Liver (tissue), 9 donors: ENCODE results near the gene PRR23E. TPM values are rescaled to one million over a fixed set of nuclear protein-coding genes. Genes with fewer than 3 reads are reported as not detected.

ENCODE experiments used
- DNase-seq: peaks from one replicate; pipeline ENCODE4 v3.0.0-alpha.2; 2017; ENCODE audit warnings: low spot score
- H3K27ac ChIP-seq, 2 donors: one replicate each; pipeline ENCODE4 v1.7.0; 2013; ENCODE audit warnings: inconsistent platforms in 2 of 2, low read length in 2 of 2, control low read depth in 1 of 2, low read depth in 1 of 2, mild to moderate bottlenecking in 1 of 2
- H3K27me3 ChIP-seq, 4 donors: one replicate each; pipeline versions ENCODE4 v1.6.1 to v1.7.0; 2013; ENCODE audit warnings: low read length in 3 of 4, inconsistent platforms in 1 of 4, mild to moderate bottlenecking in 1 of 4, moderate library complexity in 1 of 4; ENCODE audit not compliant: control insufficient read depth in 4 of 4, insufficient read depth in 4 of 4
- H3K36me3 ChIP-seq, 4 donors: one replicate each; pipeline versions ENCODE4 v1.6.1 to v1.7.0; 2013; ENCODE audit warnings: low read length in 3 of 4, mild to moderate bottlenecking in 3 of 4, low read depth in 1 of 4, moderate library complexity in 1 of 4; ENCODE audit not compliant: control insufficient read depth in 4 of 4, insufficient read depth in 3 of 4
- H3K4me1 ChIP-seq, 4 donors: one replicate each; pipeline versions ENCODE4 v1.6.1 to v1.7.0; 2013; ENCODE audit warnings: low read length in 3 of 4, mild to moderate bottlenecking in 3 of 4, moderate library complexity in 1 of 4; ENCODE audit not compliant: control insufficient read depth in 4 of 4, insufficient read depth in 4 of 4
- H3K4me3 ChIP-seq, 3 donors: one replicate each; pipeline versions ENCODE4 v1.6.1 to v1.7.0; 2013; ENCODE audit warnings: low read length in 3 of 3, control low read depth in 1 of 3, low read depth in 1 of 3, mild to moderate bottlenecking in 1 of 3
- H3K9ac ChIP-seq, 2 donors: one replicate each; pipeline ENCODE4 v1.7.0; 2013; ENCODE audit warnings: low read length in 2 of 2, mild to moderate bottlenecking in 2 of 2, moderate library complexity in 2 of 2, control low read depth in 1 of 2, low read depth in 1 of 2
- H3K9me3 ChIP-seq, 4 donors: one replicate each; pipeline versions ENCODE4 v1.6.1 to v1.7.0; 2013; ENCODE audit warnings: low read length in 3 of 4; ENCODE audit not compliant: control insufficient read depth in 4 of 4
- EGR1 ChIP-seq, 2 donors: IDR thresholded peaks; 2 replicates each; pipeline ENCODE4 v1.6.1; 2016 to 2018; ENCODE audit warnings: antibody characterized with exemption in 2 of 2, low read depth in 2 of 2
- FOXA2 ChIP-seq: IDR thresholded peaks from 2 replicates; pipeline ENCODE4 v1.6.1; 2016; ENCODE audit warnings: antibody characterized with exemption
- HNF4A ChIP-seq, 2 donors: conservative IDR thresholded peaks; 2 replicates each; pipeline ENCODE4 v1.6.1; 2016; ENCODE audit warnings: antibody characterized with exemption in 2 of 2, mild to moderate bottlenecking in 2 of 2
- HNF4G ChIP-seq: IDR thresholded peaks from 2 replicates; pipeline ENCODE4 v1.6.1; 2016; ENCODE audit warnings: antibody characterized with exemption
- NR2F2 ChIP-seq: IDR thresholded peaks from 2 replicates; pipeline ENCODE4 v1.6.1; 2016; ENCODE audit warnings: antibody characterized with exemption
- RAD21 ChIP-seq, 2 donors: IDR thresholded peaks; 2 replicates each; pipeline ENCODE4 v1.6.1; 2016; ENCODE audit warnings: antibody characterized with exemption in 2 of 2, mild to moderate bottlenecking in 2 of 2
- SP1 ChIP-seq: IDR thresholded peaks from 2 replicates; pipeline ENCODE4 v1.6.1; 2018; ENCODE audit warnings: antibody characterized with exemption, mild to moderate bottlenecking
- YY1 ChIP-seq: IDR thresholded peaks from 2 replicates; pipeline ENCODE4 v1.6.1; 2016; ENCODE audit warnings: antibody characterized with exemption, mild to moderate bottlenecking
- WGBS: extraction: QIAGEN DNeasy Blood & Tissue Kit; methylation state at CpG from one replicate; pipeline ENCODE4 v1.1.7; 2013; 5-methylcytosine and 5-hydroxymethylcytosine counted together
- polyA plus RNA-seq, 2 donors: library from polyadenylated mRNA; stranded (reverse) in 1 of 2; unstranded in 1 of 2; fragments of 200-250 nt in 1 of 2; fragments of >200 nt in 1 of 2; fragmentation: Nextera tagmentation in 1 of 2; extraction: Ambion mirVana in 1 of 2; gene quantifications; one replicate each; pipeline versions ENCODE4 v1.2.1 to v1.2.3, GENCODE V29; 2013 to 2015
- total RNA-seq, 2 donors: library from RNA; depleted of rRNA; stranded (reverse); fragments of >200 nt; gene quantifications; one replicate each; pipeline ENCODE4 v1.2.3, GENCODE V29; 2014
- TF ChIP-seq, protein P1 (sequence below): IDR thresholded peaks from 2 replicates; pipeline ENCODE4 v1.6.1; 2016; ENCODE audit warnings: antibody characterized with exemption
- TF ChIP-seq, protein P2 (sequence below): fragments of 150-350 bp; IDR thresholded peaks from 2 replicates; pipeline ENCODE4 v1.5.1; 2017; ENCODE audit warnings: improper control_type of control experiment, low read depth, low read length; ENCODE audit not compliant: missing input control
- TF ChIP-seq, protein P3 (sequence below): IDR thresholded peaks from 2 replicates; pipeline ENCODE4 v1.6.1; 2016; ENCODE audit warnings: antibody characterized with exemption, mild to moderate bottlenecking
- TF ChIP-seq, protein P4 (sequence below): IDR thresholded peaks from 2 replicates; pipeline ENCODE4 v1.6.1; 2016; ENCODE audit warnings: antibody characterized with exemption
- TF ChIP-seq, protein P5 (sequence below): IDR thresholded peaks from 2 replicates; pipeline ENCODE4 v1.6.1; 2016; ENCODE audit warnings: antibody characterized with exemption
- donor health status: healthy.
- donor health status: healthy.
- donor health status: healthy.
- donor health status: healthy.
- donor health status: healthy.

Gene PRR23E
- total and polyA plus RNA-seq, 4 donors: not detected

DNA sequence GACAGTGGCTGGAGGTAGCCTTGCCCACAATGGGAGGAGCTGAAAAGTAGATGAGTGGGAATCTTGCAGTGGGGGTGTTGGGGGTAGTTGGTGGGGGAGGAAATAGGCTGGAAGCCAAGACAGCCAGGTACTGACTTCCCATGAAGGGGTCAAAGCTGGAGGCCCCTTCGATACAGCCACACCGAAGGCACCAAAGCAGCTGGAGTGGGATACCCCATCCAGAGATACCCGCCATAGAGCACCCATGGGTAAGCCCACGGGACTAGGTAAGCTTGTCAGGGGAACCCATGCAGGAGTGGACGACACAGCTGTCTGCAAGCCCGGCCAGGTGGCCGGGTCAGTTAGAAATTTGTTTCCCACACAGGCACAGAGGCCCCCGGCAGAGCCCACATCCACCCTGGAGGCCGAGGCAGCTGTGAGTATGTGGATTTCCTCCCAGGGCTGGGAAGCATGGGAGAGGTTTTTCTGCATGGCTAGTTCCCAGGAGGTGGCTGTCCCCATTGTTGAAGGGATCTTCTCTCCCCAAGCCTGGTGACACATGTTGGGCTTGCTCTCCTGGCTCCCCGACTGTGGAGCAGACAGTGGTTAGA lies 28.6 kb downstream of the PRR23E start:
- Histone ChIP-seq H3K4me3 (no peak overlapping the region), H3K4me1 (no peaks in the 10 kb centered on the region), H3K9ac (no peak overlapping the region), H3K9me3 (peaks cover 0 to 2% (median 0%) of the 10 kb centered on the region in 4 donors), H3K27ac (no peak overlapping the region), H3K36me3 (no peaks in the 10 kb centered on the region), H3K27me3 (peaks cover 0 to 20% (median 5%) of the 10 kb centered on the region in 4 donors)
- no peak for DNase-seq
- TF ChIP-seq, protein P1, sequence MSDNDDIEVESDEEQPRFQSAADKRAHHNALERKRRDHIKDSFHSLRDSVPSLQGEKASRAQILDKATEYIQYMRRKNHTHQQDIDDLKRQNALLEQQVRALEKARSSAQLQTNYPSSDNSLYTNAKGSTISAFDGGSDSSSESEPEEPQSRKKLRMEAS: no peak
- TF ChIP-seq, protein P2, sequence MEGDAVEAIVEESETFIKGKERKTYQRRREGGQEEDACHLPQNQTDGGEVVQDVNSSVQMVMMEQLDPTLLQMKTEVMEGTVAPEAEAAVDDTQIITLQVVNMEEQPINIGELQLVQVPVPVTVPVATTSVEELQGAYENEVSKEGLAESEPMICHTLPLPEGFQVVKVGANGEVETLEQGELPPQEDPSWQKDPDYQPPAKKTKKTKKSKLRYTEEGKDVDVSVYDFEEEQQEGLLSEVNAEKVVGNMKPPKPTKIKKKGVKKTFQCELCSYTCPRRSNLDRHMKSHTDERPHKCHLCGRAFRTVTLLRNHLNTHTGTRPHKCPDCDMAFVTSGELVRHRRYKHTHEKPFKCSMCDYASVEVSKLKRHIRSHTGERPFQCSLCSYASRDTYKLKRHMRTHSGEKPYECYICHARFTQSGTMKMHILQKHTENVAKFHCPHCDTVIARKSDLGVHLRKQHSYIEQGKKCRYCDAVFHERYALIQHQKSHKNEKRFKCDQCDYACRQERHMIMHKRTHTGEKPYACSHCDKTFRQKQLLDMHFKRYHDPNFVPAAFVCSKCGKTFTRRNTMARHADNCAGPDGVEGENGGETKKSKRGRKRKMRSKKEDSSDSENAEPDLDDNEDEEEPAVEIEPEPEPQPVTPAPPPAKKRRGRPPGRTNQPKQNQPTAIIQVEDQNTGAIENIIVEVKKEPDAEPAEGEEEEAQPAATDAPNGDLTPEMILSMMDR: no peak
- 76% methylated on average over 10 of the region's 10 CpGs for WGBS

DNA sequence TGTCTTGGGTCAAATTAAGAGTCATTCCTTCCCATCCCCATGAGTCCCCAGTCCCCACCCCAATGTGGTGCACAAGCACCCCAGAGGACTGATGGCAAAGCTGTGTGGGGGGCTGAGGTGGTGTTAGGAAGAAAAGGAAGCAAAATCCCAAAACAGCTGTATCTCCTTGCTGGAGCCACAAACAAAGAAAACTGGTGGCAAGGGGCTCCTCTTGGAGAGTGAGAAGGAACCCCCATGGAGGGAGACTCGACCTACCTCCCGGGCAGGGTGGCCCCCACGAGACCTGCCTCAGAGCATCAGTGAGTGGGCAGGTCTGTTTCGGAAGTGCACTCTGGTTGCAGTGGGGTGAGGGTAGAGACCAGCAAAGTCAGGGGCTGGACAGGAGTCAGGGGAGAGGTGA lies 29.2 kb downstream of the PRR23E start:
- H3K9ac ChIP-seq: no peak overlapping the region
- no peak for DNase-seq
- 75% methylated on average over 4 of the region's 4 CpGs for WGBS
- H3K27me3 ChIP-seq: peaks cover 0 to 20% (median 5%) of the 10 kb centered on the region in 4 donors
- no peak overlapping the region for H3K4me3 ChIP-seq
- H3K9me3 ChIP-seq: peaks cover 0 to 2% (median 0%) of the 10 kb centered on the region in 4 donors
- H3K4me1 ChIP-seq: no peaks in the 10 kb centered on the region
- no peak overlapping the region for H3K27ac ChIP-seq
- H3K36me3 ChIP-seq: no peaks in the 10 kb centered on the region
- no peak for TF ChIP-seq NR2F2
- no peak for TF ChIP-seq SP1
- TF ChIP-seq, protein P3, sequence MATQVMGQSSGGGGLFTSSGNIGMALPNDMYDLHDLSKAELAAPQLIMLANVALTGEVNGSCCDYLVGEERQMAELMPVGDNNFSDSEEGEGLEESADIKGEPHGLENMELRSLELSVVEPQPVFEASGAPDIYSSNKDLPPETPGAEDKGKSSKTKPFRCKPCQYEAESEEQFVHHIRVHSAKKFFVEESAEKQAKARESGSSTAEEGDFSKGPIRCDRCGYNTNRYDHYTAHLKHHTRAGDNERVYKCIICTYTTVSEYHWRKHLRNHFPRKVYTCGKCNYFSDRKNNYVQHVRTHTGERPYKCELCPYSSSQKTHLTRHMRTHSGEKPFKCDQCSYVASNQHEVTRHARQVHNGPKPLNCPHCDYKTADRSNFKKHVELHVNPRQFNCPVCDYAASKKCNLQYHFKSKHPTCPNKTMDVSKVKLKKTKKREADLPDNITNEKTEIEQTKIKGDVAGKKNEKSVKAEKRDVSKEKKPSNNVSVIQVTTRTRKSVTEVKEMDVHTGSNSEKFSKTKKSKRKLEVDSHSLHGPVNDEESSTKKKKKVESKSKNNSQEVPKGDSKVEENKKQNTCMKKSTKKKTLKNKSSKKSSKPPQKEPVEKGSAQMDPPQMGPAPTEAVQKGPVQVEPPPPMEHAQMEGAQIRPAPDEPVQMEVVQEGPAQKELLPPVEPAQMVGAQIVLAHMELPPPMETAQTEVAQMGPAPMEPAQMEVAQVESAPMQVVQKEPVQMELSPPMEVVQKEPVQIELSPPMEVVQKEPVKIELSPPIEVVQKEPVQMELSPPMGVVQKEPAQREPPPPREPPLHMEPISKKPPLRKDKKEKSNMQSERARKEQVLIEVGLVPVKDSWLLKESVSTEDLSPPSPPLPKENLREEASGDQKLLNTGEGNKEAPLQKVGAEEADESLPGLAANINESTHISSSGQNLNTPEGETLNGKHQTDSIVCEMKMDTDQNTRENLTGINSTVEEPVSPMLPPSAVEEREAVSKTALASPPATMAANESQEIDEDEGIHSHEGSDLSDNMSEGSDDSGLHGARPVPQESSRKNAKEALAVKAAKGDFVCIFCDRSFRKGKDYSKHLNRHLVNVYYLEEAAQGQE: no peak
- no peak for TF ChIP-seq YY1
- no peak for TF ChIP-seq HNF4A (conservative IDR thresholded peaks at IDR 0.05)
- no peak for TF ChIP-seq EGR1 (IDR thresholded peaks at IDR 0.05; ENCODE audit: low read depth in 2 of 2)
- TF ChIP-seq HNF4G: no peak
- TF ChIP-seq, protein P4, sequence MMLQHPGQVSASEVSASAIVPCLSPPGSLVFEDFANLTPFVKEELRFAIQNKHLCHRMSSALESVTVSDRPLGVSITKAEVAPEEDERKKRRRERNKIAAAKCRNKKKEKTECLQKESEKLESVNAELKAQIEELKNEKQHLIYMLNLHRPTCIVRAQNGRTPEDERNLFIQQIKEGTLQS: no peak
- TF ChIP-seq, protein P5, sequence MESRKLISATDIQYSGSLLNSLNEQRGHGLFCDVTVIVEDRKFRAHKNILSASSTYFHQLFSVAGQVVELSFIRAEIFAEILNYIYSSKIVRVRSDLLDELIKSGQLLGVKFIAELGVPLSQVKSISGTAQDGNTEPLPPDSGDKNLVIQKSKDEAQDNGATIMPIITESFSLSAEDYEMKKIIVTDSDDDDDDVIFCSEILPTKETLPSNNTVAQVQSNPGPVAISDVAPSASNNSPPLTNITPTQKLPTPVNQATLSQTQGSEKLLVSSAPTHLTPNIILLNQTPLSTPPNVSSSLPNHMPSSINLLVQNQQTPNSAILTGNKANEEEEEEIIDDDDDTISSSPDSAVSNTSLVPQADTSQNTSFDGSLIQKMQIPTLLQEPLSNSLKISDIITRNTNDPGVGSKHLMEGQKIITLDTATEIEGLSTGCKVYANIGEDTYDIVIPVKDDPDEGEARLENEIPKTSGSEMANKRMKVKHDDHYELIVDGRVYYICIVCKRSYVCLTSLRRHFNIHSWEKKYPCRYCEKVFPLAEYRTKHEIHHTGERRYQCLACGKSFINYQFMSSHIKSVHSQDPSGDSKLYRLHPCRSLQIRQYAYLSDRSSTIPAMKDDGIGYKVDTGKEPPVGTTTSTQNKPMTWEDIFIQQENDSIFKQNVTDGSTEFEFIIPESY: no peak
- no peak for TF ChIP-seq FOXA2
- no peak for TF ChIP-seq RAD21 (IDR thresholded peaks at IDR 0.05)
